Natural killer cell treated with Interleukin-12 subunit alpha and Interleukin-12 subunit beta and Interleukin-15 and Interleukin-18, amount 100 ng/mL, for 72 hours (primary cell): ENCODE data around the gene ARHGAP21. TPM values are rescaled to one million over a fixed set of nuclear protein-coding genes. Genes with fewer than 3 reads are reported as not detected.

Source experiments
- total RNA-seq, 2 donors: library from RNA; stranded (reverse); gene quantifications; one replicate each; pipeline ENCODE4 v1.2.3, GENCODE V29; 2022

Gene ARHGAP21
- total RNA-seq, 2 donors from 2014 or later: 25.7 to 34.7 TPM

Other genes starting within 250 kb of the ARHGAP21 start
- under 1 TPM in 1 of 2 donors, not detected in 1; 0.69 TPM for gene PRTFDC1, start 228.7 kb upstream of the ARHGAP21 start, total RNA-seq